OCI-LY3 (cell line): ENCODE results near the gene ACTMAP.

Experiments
- H2AFZ ChIP-seq: fragments of 200-600, 300-600 bp; shearing (Covaris generic); 2 replicates; pipeline ENCODE4 v1.6.0; 2014; ENCODE audit warnings: antibody characterized with exemption, low read depth, low read length
- H3K27ac ChIP-seq: fragments of 200-600, 300-600 bp; sonication (generic); 2 replicates; pipeline ENCODE4 v1.5.1; 2014; ENCODE audit warnings: mild to moderate bottlenecking, low read length, moderate library complexity, mixed read lengths
- H3K27me3 ChIP-seq: fragments of 200-600, 300-600 bp; sonication (generic); 2 replicates; pipeline ENCODE4 v1.6.1; 2014; ENCODE audit warnings: low read depth, low read length, mixed read lengths
- H3K36me3 ChIP-seq: fragments of 200-600, 300-600 bp; sonication (generic); replicated peaks from 2 replicates; pipeline ENCODE3; 2014; ENCODE audit warnings: low read depth, low read length, mixed read lengths
- H3K4me1 ChIP-seq: fragments of 300-600, 200-600 bp; sonication (generic); 2 replicates; pipeline ENCODE4 v1.6.1; 2014; ENCODE audit warnings: low read length, mixed read lengths
- H3K4me2 ChIP-seq: fragments of 200-600, 300-600 bp; sonication (generic); 2 replicates; pipeline ENCODE4 v1.6.1; 2014; ENCODE audit warnings: low read length, mixed read lengths
- H3K4me3 ChIP-seq: fragments of 300-600, 200-600 bp; sonication (generic); 2 replicates; pipeline ENCODE4 v1.5.1; 2014; ENCODE audit warnings: antibody characterized with exemption, mild to moderate bottlenecking, low read length, moderate library complexity
- H3K79me2 ChIP-seq: fragments of 300-600, 200-600 bp; shearing (Covaris generic); 2 replicates; pipeline ENCODE4 v1.6.1; 2014; ENCODE audit warnings: mild to moderate bottlenecking, low read length, mixed read lengths
- H3K9ac ChIP-seq: fragments of 300-600, 200-600 bp; shearing (Covaris generic); 2 replicates; pipeline ENCODE4 v1.6.0; 2014; ENCODE audit warnings: mild to moderate bottlenecking, low read length, moderate library complexity
- H3K9me3 ChIP-seq: fragments of 200-600, 300-600 bp; shearing (Covaris generic); 2 replicates; pipeline ENCODE4 v1.6.1; 2014; ENCODE audit warnings: low read length, mixed read lengths; ENCODE audit not compliant: insufficient read depth
- H4K20me1 ChIP-seq: fragments of 200-600, 300-600 bp; sonication (generic); 2 replicates; pipeline ENCODE4 v1.6.1; 2016; ENCODE audit warnings: low read length, mixed read lengths; ENCODE audit not compliant: insufficient read depth
- CTCF ChIP-seq: fragments of 200-600, 300-600 bp; sonication (generic); IDR thresholded peaks from 2 replicates; pipeline ENCODE4 v1.5.1; 2014; ENCODE audit warnings: antibody characterized with exemption, low read length, low read depth
- EZH2phosphoT487 ChIP-seq: fragments of 200-600 bp; shearing (Covaris generic); IDR thresholded peaks from 2 replicates; pipeline ENCODE4 v1.6.1; 2018; ENCODE audit warnings: antibody characterized with exemption, mixed run types, low read depth

Gene ACTMAP

GRCh38 chr19:40781140-40781539, 30.9 kb upstream of the ACTMAP start:
- no peak overlapping the region for H2AFZ ChIP-seq
- peaks cover 17% of the 10 kb centered on the region for H3K4me1 ChIP-seq
- no peak overlapping the region for H3K9ac ChIP-seq
- 0 out of 2 replicates have a peak, but pooled peaks cover 3% of the 10 kb centered on the region for H3K79me2 ChIP-seq
- H3K9me3 ChIP-seq: no peaks in the 10 kb centered on the region
- H3K27me3 ChIP-seq: no peaks in the 10 kb centered on the region
- no peak overlapping the region for H3K4me2 ChIP-seq
- no peak overlapping the region for H3K4me3 ChIP-seq
- TF ChIP-seq EZH2phosphoT487: no peak
- TF ChIP-seq CTCF: no peak
- peaks cover 3% of the 10 kb centered on the region for H3K36me3 ChIP-seq
- no peaks in the 10 kb centered on the region for H4K20me1 ChIP-seq
- no peak overlapping the region for H3K27ac ChIP-seq

- Histone ChIP-seq H3K27ac (no peak overlapping the region), H3K9me3 (no peaks in the 10 kb centered on the region), H3K27me3 (no peaks in the 10 kb centered on the region), H4K20me1 (no peaks in the 10 kb centered on the region), H3K4me1 (peaks cover 19% of the 10 kb centered on the region), H3K4me3 (no peak overlapping the region), H2AFZ (no peak overlapping the region), H3K9ac (no peak overlapping the region), H3K36me3 (peaks cover 3% of the 10 kb centered on the region), H3K4me2 (no peak overlapping the region), H3K79me2 (0 out of 2 replicates have a peak, but pooled peaks cover 3% of the 10 kb centered on the region)
- TF ChIP-seq CTCF (no peak), EZH2phosphoT487 (no peak)
Measured at GRCh38 chr19:40780582-40780981, 30.3 kb upstream of the ACTMAP start.

GRCh38 chr19:40778706-40779284, 28.5 kb upstream of the ACTMAP start:
- peak overlapping the region; percentile 96 for H3K27ac ChIP-seq
- TF ChIP-seq EZH2phosphoT487: no peak
- H3K9ac ChIP-seq: peak overlapping the region; percentile 73
- peaks cover 3% of the 10 kb centered on the region for H3K36me3 ChIP-seq
- H3K4me1 ChIP-seq: peaks cover 27% of the 10 kb centered on the region
- H3K79me2 ChIP-seq: 0 out of 2 replicates have a peak, but pooled peaks cover 3% of the 10 kb centered on the region
- H4K20me1 ChIP-seq: no peaks in the 10 kb centered on the region
- H3K4me3 ChIP-seq: peak overlapping the region; percentile 83
- H2AFZ ChIP-seq: no peak overlapping the region
- no peaks in the 10 kb centered on the region for H3K9me3 ChIP-seq
- H3K4me2 ChIP-seq: peak overlapping the region; percentile 77
- H3K27me3 ChIP-seq: no peaks in the 10 kb centered on the region

GRCh38 chr19:40777937-40778705, 27.8 kb upstream of the ACTMAP start, which contains the start of gene RAB4B:
TSS of gene RAB4B (plus strand) at chr19:40778247. CDS start at chr19:40778376, 129 bp downstream.
- Histone ChIP-seq H3K4me1 (peaks cover 27% of the 10 kb centered on the region), H4K20me1 (no peaks in the 10 kb centered on the region), H3K79me2 (0 out of 2 replicates have a peak, but pooled peaks cover 3% of the 10 kb centered on the region), H3K36me3 (peaks cover 3% of the 10 kb centered on the region), H3K27me3 (no peaks in the 10 kb centered on the region), H3K9ac (peak within 1 kb of the TSS; percentile 99), H2AFZ (peak within 1 kb of the TSS; percentile 33; the same call in 1 of the 2 replicates), H3K4me2 (peak within 1 kb of the TSS; percentile 93), H3K27ac (peak within 1 kb of the TSS; percentile 96), H3K4me3 (peak within 1 kb of the TSS; percentile 84), H3K9me3 (no peaks in the 10 kb centered on the region)
- no peak for TF ChIP-seq CTCF
- no peak for TF ChIP-seq EZH2phosphoT487
